Stomach (tissue), 9 donors: ENCODE results near the gene SORCS3. TPM values are rescaled to one million over a fixed set of nuclear protein-coding genes. Genes with fewer than 3 reads are reported as not detected.

ENCODE experiments used
- DNase-seq, 2 donors: peaks; one replicate each; pipeline versions ENCODE4 v3.0.0 to v3.0.0-alpha.2; 2013 to 2019
- H3K27ac ChIP-seq, 5 donors: fragments of 200-600 bp in 4 of 5; sonication (generic) in 4 of 5; one replicate each; pipeline ENCODE4 v1.5.1; 2013 to 2019; ENCODE audit warnings: mild to moderate bottlenecking in 1 of 5, moderate library complexity in 1 of 5
- H3K27me3 ChIP-seq, 3 donors: fragments of 200-600 bp; sonication (generic); one replicate each; pipeline ENCODE4 v1.5.1; 2017 to 2019; ENCODE audit warnings: mixed run types in 1 of 3
- H3K36me3 ChIP-seq, 4 donors: fragments of 200-600 bp; sonication (generic); 1 replicate in 3 of 4; 2 replicates in 1 of 4; pipeline ENCODE4 v1.5.1; 2016 to 2019
- H3K4me1 ChIP-seq, 4 donors: fragments of 200-600 bp; sonication (generic); one replicate each; pipeline ENCODE4 v1.5.1; 2016 to 2019
- H3K4me3 ChIP-seq, 4 donors: fragments of 200-600 bp; sonication (generic) in 3 of 4; one replicate each; pipeline ENCODE4 v1.5.1; 2016 to 2019; ENCODE audit warnings: mild to moderate bottlenecking in 1 of 4
- H3K9me3 ChIP-seq, 4 donors: fragments of 200-600 bp; sonication (generic); one replicate each; pipeline ENCODE4 v1.5.1; 2016 to 2019
- EP300 ChIP-seq: sonication (generic); formaldehyde crosslinking; IDR thresholded peaks from one replicate; pipeline ENCODE4 v1.6.1; 2017; ENCODE audit warnings: antibody characterized with exemption
- POLR2A ChIP-seq, 4 donors: fragments of 450-650 bp; IDR thresholded peaks; one replicate each; pipeline ENCODE4 v1.6.1; 2016; ENCODE audit warnings: antibody characterized with exemption in 4 of 4, control low read depth in 2 of 4, mild to moderate bottlenecking in 1 of 4, moderate library complexity in 1 of 4
- POLR2AphosphoS5 ChIP-seq, 3 donors: sonication (generic); formaldehyde crosslinking; IDR thresholded peaks; one replicate each; pipeline ENCODE4 v1.6.1; 2016; ENCODE audit warnings: antibody characterized with exemption in 3 of 3
- WGBS, 5 donors: extraction: QIAGEN DNeasy Blood & Tissue Kit in 3 of 5; methylation state at CpG; one replicate each; pipeline versions ENCODE4 v1.1.5 to v1.1.7; 2013 to 2018; 5-methylcytosine and 5-hydroxymethylcytosine counted together
- intact Hi-C: fragments of 100-400 bp; cut with DNase I; formaldehyde crosslinking; loops from one replicate; pipeline ENCODE4 v1.15.1; 2023; ENCODE audit warnings: low total_unique reads
- polyA plus RNA-seq, 3 donors: library from polyadenylated mRNA; stranded (reverse); fragments of 200-250 nt; gene quantifications; one replicate each; pipeline ENCODE4 v1.2.3, GENCODE V29; 2013
- total RNA-seq, 5 donors: library from RNA; depleted of rRNA; stranded (reverse); fragments of >200 nt; gene quantifications; one replicate each; pipeline versions ENCODE4 v1.1.0 to v1.2.3, GENCODE V29; 2014 to 2016
- TF ChIP-seq, protein P1 (sequence below), 7 experiments: fragments of 450-650 bp in 4 of 7; fragments of 200-600 bp in 3 of 7; sonication (generic) in 3 of 7; IDR thresholded peaks; one replicate each; pipeline ENCODE4 v1.5.1; 2016 to 2019; ENCODE audit warnings: antibody characterized with exemption in 7 of 7, control low read depth in 2 of 7, mild to moderate bottlenecking in 1 of 7
- donor health status: healthy with polysubstance abuse.
- donor health status: Bipolar disorder and iron deficiency.
- donor health status: healthy.

The SORCS3 gene
- total and polyA plus RNA-seq, 8 donors, result 0.06 to 2.6 (median 0.20) TPM; not detected in 4

DNA sequence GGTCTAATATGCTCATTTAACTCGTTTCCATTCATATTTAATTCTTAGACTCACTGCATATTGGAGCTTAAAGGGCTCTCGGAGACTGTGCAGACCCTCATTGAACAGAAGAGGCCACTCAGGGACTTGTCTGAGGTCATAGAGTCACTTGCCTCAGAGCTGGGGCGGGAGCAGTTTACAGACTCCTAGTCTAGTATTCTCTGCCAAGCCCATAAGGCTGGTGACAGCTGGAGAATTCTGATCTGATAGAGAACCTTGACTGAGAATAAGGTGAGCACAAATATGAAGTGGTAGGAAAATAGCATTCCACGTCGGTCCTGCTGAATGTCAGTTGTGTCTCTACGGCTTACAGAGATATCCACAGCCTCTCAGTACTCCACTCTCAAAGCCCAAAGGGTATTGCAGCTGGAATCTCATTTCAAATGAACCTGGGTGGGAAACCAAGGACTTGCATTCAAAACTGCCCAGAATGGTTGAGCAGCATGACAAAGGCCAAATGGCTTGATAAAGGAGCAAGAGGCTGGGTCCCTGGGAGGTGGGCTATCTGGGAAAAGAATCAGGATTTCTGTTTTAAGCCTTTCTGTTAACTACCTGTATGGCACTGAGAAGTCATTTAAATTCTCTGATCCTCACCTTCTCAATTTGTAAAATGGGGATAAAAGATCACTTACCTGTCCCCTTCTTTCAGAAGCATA lies 283.2 kb downstream of the SORCS3 start:
- H3K36me3 ChIP-seq, result no peaks in the 10 kb centered on the region
- TF ChIP-seq EP300, result no peak
- TF ChIP-seq POLR2A (IDR thresholded peaks at IDR 0.05), result no peak
- TF ChIP-seq, protein P1, sequence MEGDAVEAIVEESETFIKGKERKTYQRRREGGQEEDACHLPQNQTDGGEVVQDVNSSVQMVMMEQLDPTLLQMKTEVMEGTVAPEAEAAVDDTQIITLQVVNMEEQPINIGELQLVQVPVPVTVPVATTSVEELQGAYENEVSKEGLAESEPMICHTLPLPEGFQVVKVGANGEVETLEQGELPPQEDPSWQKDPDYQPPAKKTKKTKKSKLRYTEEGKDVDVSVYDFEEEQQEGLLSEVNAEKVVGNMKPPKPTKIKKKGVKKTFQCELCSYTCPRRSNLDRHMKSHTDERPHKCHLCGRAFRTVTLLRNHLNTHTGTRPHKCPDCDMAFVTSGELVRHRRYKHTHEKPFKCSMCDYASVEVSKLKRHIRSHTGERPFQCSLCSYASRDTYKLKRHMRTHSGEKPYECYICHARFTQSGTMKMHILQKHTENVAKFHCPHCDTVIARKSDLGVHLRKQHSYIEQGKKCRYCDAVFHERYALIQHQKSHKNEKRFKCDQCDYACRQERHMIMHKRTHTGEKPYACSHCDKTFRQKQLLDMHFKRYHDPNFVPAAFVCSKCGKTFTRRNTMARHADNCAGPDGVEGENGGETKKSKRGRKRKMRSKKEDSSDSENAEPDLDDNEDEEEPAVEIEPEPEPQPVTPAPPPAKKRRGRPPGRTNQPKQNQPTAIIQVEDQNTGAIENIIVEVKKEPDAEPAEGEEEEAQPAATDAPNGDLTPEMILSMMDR (IDR thresholded peaks at IDR 0.05), result no peak
- TF ChIP-seq POLR2AphosphoS5 (IDR thresholded peaks at IDR 0.05), result no peak
- intact Hi-C loops, result loop anchor here (10.0 kb wide), 1 partner anchor 519 kb away; no protein-coding TSS in a partner anchor
- no peaks in the 10 kb centered on the region for H3K4me1 ChIP-seq
- H3K9me3 ChIP-seq, result no peaks in the 10 kb centered on the region
- no peak overlapping the region for H3K27ac ChIP-seq
- WGBS, 5 donors, result 71 to 80% (median 73%) methylated on average over 6 of the region's 6 CpGs
- no peaks in the 10 kb centered on the region for H3K27me3 ChIP-seq
- DNase-seq, result no peak
- H3K4me3 ChIP-seq, result no peak overlapping the region

DNA sequence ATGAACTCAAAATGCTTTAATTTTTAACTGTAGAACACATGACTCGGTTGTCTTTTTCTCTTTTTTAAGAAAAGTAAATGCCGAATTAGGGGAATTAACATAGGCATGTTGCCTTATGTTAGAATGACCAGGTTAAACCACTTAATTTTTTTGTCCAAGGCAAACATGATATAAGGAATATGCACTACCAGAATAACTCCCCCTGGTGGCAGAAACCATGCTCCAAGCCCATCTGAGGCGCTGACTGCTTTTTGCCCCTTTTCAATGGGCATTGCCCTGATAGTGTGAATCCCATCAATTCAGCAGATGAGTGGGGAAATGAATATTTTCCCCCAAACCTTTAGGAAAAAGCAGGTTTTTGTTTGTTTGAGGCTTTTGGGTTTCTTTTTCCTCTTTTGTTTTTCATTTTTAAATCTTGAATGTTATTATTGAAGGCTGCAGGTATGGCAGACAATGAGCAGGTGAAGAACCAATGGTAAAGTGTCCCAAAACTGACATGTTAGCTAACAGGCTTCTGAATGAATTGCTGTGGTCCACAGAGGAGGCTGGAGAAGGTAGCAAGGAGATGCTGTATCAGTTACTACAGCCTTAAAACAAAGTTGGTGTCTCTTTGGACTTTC lies 284.3 kb downstream of the SORCS3 start:
- WGBS, 5 donors, result 30 to 45% (median 33%) methylated on average over 3 of the region's 3 CpGs
- H3K27ac ChIP-seq, result no peak overlapping the region
- H3K36me3 ChIP-seq, result no peaks in the 10 kb centered on the region
- no peaks in the 10 kb centered on the region for H3K4me1 ChIP-seq
- H3K4me3 ChIP-seq, result no peak overlapping the region
- intact Hi-C loops, result loop anchor here (10.0 kb wide), 1 partner anchor 521 kb away; no protein-coding TSS in a partner anchor
- no peaks in the 10 kb centered on the region for H3K9me3 ChIP-seq
- TF ChIP-seq EP300, result no peak
- TF ChIP-seq POLR2A (IDR thresholded peaks at IDR 0.05), result no peak
- TF ChIP-seq, protein P1 (IDR thresholded peaks at IDR 0.05), result peak in 5 of 7 experiments; percentile 14 to 68 (median 39)
- TF ChIP-seq POLR2AphosphoS5 (IDR thresholded peaks at IDR 0.05), result no peak
- no peaks in the 10 kb centered on the region for H3K27me3 ChIP-seq
- peak; percentile 42 to 64 for DNase-seq

DNA sequence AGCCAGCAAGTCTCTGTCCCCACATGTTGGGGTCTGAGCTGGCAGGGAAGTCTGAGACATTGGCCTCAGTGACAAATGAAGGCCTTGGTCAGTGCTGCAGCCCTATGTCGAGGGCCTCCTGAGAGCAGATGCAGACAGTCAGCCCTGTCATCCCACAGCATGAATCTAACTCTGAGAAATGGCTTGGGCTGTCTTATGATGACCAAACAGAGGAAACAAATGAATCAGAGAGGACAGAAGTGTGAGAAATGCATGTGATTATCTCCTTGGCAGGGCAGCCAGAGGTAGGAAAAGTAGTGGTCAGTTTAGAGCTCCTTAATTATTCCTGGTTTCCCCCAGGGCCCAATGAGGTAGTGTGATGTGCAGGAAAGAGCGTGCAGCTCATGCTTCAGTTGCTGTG lies 287.6 kb downstream of the SORCS3 start:
- Histone ChIP-seq H3K27me3 (no peaks in the 10 kb centered on the region), H3K27ac (no peak overlapping the region), H3K36me3 (no peaks in the 10 kb centered on the region), H3K4me3 (no peak overlapping the region), H3K9me3 (no peaks in the 10 kb centered on the region), H3K4me1 (no peaks in the 10 kb centered on the region)
- no peak for DNase-seq
- intact Hi-C loops, result loop anchor here (10.0 kb wide), 1 partner anchor 524 kb away; no protein-coding TSS in a partner anchor
- no peak for TF ChIP-seq POLR2A (IDR thresholded peaks at IDR 0.05)
- TF ChIP-seq, protein P1 (IDR thresholded peaks at IDR 0.05), result no peak
- WGBS, 5 donors, result 77 to 89% (median 81%) methylated on average over 2 of the region's 2 CpGs

DNA sequence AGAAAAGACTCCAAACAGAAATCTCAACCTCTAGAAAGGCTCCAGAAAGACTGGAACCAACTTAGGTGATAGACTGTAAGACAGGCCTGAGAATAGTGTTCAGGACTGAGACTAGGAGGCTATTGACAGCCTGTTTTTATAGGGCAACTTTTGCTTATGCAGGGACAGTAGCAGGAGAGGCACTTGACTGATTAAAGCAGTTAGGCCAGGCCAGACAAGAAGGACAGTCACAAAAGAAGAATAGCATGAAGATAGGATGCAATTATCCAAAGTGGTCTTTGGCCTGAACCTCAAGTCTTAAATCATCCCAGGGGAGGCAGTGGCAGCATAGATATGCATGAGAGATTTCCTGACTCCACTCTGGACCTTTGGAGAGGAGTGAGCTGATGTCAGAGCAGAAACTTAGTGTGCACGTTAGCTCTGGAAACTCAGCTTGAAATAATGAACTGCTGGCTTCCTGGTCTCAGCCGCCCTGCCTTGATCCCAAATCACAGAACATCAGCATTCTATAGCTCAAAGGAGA lies 290.6 kb downstream of the SORCS3 start:
- H3K36me3 ChIP-seq, result no peaks in the 10 kb centered on the region
- no peak for DNase-seq
- no peak for TF ChIP-seq EP300
- TF ChIP-seq POLR2AphosphoS5 (IDR thresholded peaks at IDR 0.05), result no peak
- no peak for TF ChIP-seq POLR2A (IDR thresholded peaks at IDR 0.05)
- TF ChIP-seq, protein P1 (IDR thresholded peaks at IDR 0.05), result no peak
- H3K4me1 ChIP-seq, result no peaks in the 10 kb centered on the region
- no peak overlapping the region for H3K27ac ChIP-seq
- intact Hi-C loops, result no loop called here
- H3K4me3 ChIP-seq, result no peak overlapping the region
- no peaks in the 10 kb centered on the region for H3K27me3 ChIP-seq
- WGBS, 5 donors, result 77 to 88% (median 80%) methylated on average over 2 of the region's 2 CpGs
- no peaks in the 10 kb centered on the region for H3K9me3 ChIP-seq
